Measurements from ENCODE around the gene TRMT112.

The TRMT112 gene

DNA sequence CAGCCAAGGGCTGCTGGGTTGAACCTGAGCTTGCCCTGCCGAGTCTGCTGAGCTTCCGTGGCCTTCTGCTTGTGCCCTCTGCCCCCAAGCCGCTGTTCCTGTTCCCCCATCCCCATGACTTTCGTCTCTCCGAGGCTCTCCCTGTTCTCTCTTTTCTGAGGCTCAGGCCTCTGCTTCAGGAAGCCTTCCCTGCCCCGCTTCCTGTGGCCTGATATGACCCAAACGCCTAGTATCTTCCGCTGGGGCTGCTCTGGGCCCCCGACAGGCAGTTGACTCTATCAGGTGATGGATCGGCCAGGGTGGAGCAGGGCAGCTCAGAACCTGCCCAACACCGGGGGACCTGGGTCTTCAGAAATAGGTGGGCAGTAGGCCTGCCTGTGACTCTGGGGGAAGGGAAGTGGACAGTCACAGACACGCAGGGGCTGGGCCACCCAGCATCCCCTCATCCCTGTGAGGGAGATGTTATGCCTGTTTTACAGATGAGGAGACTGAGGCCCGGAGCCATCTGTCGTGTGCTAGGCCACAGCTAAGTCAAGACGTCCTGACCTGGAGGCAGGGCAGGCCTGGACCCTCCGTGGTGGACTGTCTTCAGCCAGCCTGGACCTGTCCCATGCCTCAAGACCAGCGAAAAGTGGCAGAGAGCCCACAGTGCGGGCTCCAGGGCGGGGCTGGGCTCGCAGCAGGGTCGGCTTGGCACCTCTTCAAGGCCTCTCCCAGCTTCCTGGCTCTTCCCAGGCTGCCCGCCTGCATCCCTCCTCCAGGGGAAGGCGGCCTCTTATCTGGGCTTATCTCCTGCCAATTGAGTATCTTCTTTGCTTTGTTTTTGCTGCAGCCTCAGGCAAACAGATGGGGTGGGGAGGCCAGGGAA is 49.1 kb downstream of the TRMT112 start:
- DNase-seq, result no peak

DNA sequence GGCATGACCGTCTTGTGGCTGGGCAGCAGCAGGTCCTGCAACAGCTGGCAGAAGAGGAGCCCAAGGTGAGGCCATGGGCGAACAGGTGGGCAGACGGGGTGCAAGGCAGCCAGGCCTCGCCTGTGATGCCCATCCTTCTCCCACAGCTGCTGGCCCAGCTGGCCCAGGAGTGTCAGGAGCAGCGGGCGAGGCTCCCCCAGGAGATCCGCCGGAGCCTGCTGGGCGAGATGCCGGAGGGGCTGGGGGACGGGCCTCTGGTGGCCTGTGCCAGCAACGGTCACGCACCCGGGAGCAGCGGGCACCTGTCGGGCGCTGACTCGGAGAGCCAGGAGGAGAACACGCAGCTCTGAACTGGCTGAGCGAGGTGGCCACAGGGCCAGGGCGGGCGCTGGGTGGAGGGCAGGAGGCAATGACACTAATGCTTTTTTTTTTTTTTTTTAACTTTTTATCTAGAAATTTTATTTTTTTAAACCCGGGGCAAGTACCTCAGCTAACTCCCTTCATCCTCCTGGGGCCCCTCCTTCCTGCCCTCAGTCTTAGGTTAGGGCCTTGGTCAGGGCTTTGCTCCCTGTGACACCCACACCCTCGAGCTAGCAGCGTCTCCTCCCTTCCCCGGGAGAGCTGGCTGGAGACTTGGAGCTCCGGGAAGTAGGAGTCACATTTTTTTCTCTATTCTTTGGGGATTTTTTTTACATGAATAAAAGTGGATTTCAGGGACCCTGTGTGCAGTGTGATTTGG is 50.0 kb downstream of the TRMT112 start:
- DNase-seq, result no peak
